22Rv1 (cell line): ENCODE measurements around the gene CDHR5.

Experiments
- ZFX ChIP-seq: fragments of 450-650 bp; IDR thresholded peaks from 2 replicates; pipeline ENCODE4 v1.6.1; 2017; ENCODE audit warnings: antibody characterized with exemption, borderline replicate concordance
- TF ChIP-seq, protein P1 (sequence below): fragments of 450-650 bp; IDR thresholded peaks from 2 replicates; pipeline ENCODE4 v1.5.1; 2017; ENCODE audit warnings: mild to moderate bottlenecking

- TF ChIP-seq, protein P1, sequence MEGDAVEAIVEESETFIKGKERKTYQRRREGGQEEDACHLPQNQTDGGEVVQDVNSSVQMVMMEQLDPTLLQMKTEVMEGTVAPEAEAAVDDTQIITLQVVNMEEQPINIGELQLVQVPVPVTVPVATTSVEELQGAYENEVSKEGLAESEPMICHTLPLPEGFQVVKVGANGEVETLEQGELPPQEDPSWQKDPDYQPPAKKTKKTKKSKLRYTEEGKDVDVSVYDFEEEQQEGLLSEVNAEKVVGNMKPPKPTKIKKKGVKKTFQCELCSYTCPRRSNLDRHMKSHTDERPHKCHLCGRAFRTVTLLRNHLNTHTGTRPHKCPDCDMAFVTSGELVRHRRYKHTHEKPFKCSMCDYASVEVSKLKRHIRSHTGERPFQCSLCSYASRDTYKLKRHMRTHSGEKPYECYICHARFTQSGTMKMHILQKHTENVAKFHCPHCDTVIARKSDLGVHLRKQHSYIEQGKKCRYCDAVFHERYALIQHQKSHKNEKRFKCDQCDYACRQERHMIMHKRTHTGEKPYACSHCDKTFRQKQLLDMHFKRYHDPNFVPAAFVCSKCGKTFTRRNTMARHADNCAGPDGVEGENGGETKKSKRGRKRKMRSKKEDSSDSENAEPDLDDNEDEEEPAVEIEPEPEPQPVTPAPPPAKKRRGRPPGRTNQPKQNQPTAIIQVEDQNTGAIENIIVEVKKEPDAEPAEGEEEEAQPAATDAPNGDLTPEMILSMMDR = no peak
- no peak for TF ChIP-seq ZFX
Measured at GRCh38 chr11:616320-617198, 8.2 kb downstream of the CDHR5 start.
